HL-60/S4 (cell line): ENCODE data around the gene MAPKAP1.

Source experiments
- in situ Hi-C: fragments of 300-500 bp; cut with MboI; formaldehyde crosslinking; loops from 2 replicates; pipeline ENCODE4 v1.14.3; 2022; ENCODE audit warnings: low sequenced_read_pairs

MAPKAP1 gene

GRCh38 chr9:125426926-125427325 is 280.1 kb downstream of the MAPKAP1 start:
- in situ Hi-C loops, result no loop called here

GRCh38 chr9:125425901-125426515 is 281.0 kb downstream of the MAPKAP1 start:
- in situ Hi-C loops, result no loop called here

GRCh38 chr9:125425170-125425897 is 281.7 kb downstream of the MAPKAP1 start:
- in situ Hi-C loops, result no loop called here

- in situ Hi-C loops, result loop anchor here (25.0 kb wide), 3 partner anchors 188 to 1063 kb away; no protein-coding TSS in a partner anchor
Observed at GRCh38 chr9:125423964-125424363, 283.0 kb downstream of the MAPKAP1 start.

GRCh38 chr9:125422853-125423252 is 284.2 kb downstream of the MAPKAP1 start:
- in situ Hi-C loops, result loop anchor here (25.0 kb wide), 3 partner anchors 189 to 1064 kb away; no protein-coding TSS in a partner anchor

GRCh38 chr9:125421591-125422181 is 285.3 kb downstream of the MAPKAP1 start:
- in situ Hi-C loops, result loop anchor here (25.0 kb wide), 3 partner anchors 191 to 1066 kb away; no protein-coding TSS in a partner anchor

- in situ Hi-C loops, result loop anchor here (25.0 kb wide), 3 partner anchors 191 to 1066 kb away; no protein-coding TSS in a partner anchor
Observed at GRCh38 chr9:125421166-125421565, 285.8 kb downstream of the MAPKAP1 start.

- in situ Hi-C loops, result loop anchor here (25.0 kb wide), 3 partner anchors 194 to 1069 kb away; no protein-coding TSS in a partner anchor
Observed at GRCh38 chr9:125418404-125418803, 288.6 kb downstream of the MAPKAP1 start.

GRCh38 chr9:125416517-125416916 is 290.5 kb downstream of the MAPKAP1 start:
- in situ Hi-C loops, result loop anchor here (25.0 kb wide), 3 partner anchors 196 to 1071 kb away; no protein-coding TSS in a partner anchor

- in situ Hi-C loops, result loop anchor here (25.0 kb wide), 3 partner anchors 196 to 1071 kb away; no protein-coding TSS in a partner anchor
Observed at GRCh38 chr9:125415583-125416460, 291.2 kb downstream of the MAPKAP1 start.

GRCh38 chr9:125413579-125413978 is 293.4 kb downstream of the MAPKAP1 start:
- in situ Hi-C loops, result loop anchor here (25.0 kb wide), 3 partner anchors 199 to 1074 kb away; no protein-coding TSS in a partner anchor

GRCh38 chr9:125412166-125412565 is 294.8 kb downstream of the MAPKAP1 start:
- in situ Hi-C loops, result loop anchor here (25.0 kb wide), 3 partner anchors 200 to 1075 kb away; no protein-coding TSS in a partner anchor

- in situ Hi-C loops, result loop anchor here (25.0 kb wide), 3 partner anchors 201 to 1076 kb away; no protein-coding TSS in a partner anchor
Observed at GRCh38 chr9:125411171-125411756, 295.7 kb downstream of the MAPKAP1 start.

GRCh38 chr9:125410522-125410894 is 296.5 kb downstream of the MAPKAP1 start:
- in situ Hi-C loops, result loop anchor here (25.0 kb wide), 3 partner anchors 202 to 1077 kb away; no protein-coding TSS in a partner anchor

GRCh38 chr9:125409637-125410521 is 297.1 kb downstream of the MAPKAP1 start:
- in situ Hi-C loops, result loop anchor here (25.0 kb wide), 3 partner anchors 202 to 1077 kb away; no protein-coding TSS in a partner anchor

GRCh38 chr9:125409217-125409636 is 297.8 kb downstream of the MAPKAP1 start:
- in situ Hi-C loops, result loop anchor here (25.0 kb wide), 3 partner anchors 203 to 1078 kb away; no protein-coding TSS in a partner anchor

GRCh38 chr9:125407974-125408900 is 298.8 kb downstream of the MAPKAP1 start:
- in situ Hi-C loops, result loop anchor here (25.0 kb wide), 3 partner anchors 204 to 1079 kb away; no protein-coding TSS in a partner anchor
